IPS-20b (cell line): Measurements from ENCODE around the gene GNAO1.

Source experiments
- H3K27ac ChIP-seq: one replicate; pipeline ENCODE4 v1.5.1; 2013; ENCODE audit warnings: low read length
- H3K27me3 ChIP-seq: 2 replicates; pipeline ENCODE4 v1.6.1; 2013; ENCODE audit warnings: mild to moderate bottlenecking, low read length, inconsistent platforms; ENCODE audit not compliant: insufficient read depth
- H3K36me3 ChIP-seq: 2 replicates; pipeline ENCODE4 v1.6.1; 2013; ENCODE audit warnings: low read depth, mild to moderate bottlenecking, inconsistent platforms, low read length, moderate library complexity; ENCODE audit not compliant: insufficient read depth
- H3K4me1 ChIP-seq: 2 replicates; pipeline ENCODE4 v1.6.1; 2013; ENCODE audit warnings: mild to moderate bottlenecking, control low read depth, inconsistent platforms, low read length, moderate library complexity; ENCODE audit not compliant: insufficient read depth
- H3K4me3 ChIP-seq: 2 replicates; pipeline ENCODE4 v1.5.1; 2013; ENCODE audit warnings: mild to moderate bottlenecking, low read length, inconsistent platforms
- H3K9ac ChIP-seq: 2 replicates; pipeline ENCODE4 v1.6.1; 2013; ENCODE audit warnings: low read depth, mild to moderate bottlenecking, inconsistent platforms, low read length, moderate library complexity
- H3K9me3 ChIP-seq: 2 replicates; pipeline ENCODE4 v1.6.1; 2013; ENCODE audit warnings: mild to moderate bottlenecking, low read depth, low read length, inconsistent platforms; ENCODE audit not compliant: insufficient read depth

The GNAO1 gene

GRCh38 chr16:56281249-56281805 lies 90.0 kb downstream of the GNAO1 start:
- Histone ChIP-seq H3K36me3 (no peaks in the 10 kb centered on the region; the same call in 1 of the 2 replicates), H3K4me3 (peak overlapping the region; percentile 60), H3K4me1 (peaks cover 40% of the 10 kb centered on the region), H3K9me3 (no peaks in the 10 kb centered on the region), H3K27me3 (no peaks in the 10 kb centered on the region), H3K27ac (peak overlapping the region; percentile 77), H3K9ac (peak overlapping the region; percentile 59; the same call in 1 of the 2 replicates)

GRCh38 chr16:56282451-56282850 lies 91.2 kb downstream of the GNAO1 start:
- peak overlapping the region; percentile 60 for H3K4me3 ChIP-seq
- H3K4me1 ChIP-seq: peaks cover 33% of the 10 kb centered on the region
- H3K9ac ChIP-seq: peak overlapping the region; percentile 59; the same call in 1 of the 2 replicates
- no peaks in the 10 kb centered on the region; the same call in 1 of the 2 replicates for H3K36me3 ChIP-seq
- no peaks in the 10 kb centered on the region for H3K27me3 ChIP-seq
- H3K27ac ChIP-seq: peak overlapping the region; percentile 77
- H3K9me3 ChIP-seq: no peaks in the 10 kb centered on the region

GRCh38 chr16:56284521-56284920 lies 93.2 kb downstream of the GNAO1 start:
- no peaks in the 10 kb centered on the region for H3K9me3 ChIP-seq
- peaks cover 29% of the 10 kb centered on the region for H3K4me1 ChIP-seq
- no peak overlapping the region for H3K9ac ChIP-seq
- no peak overlapping the region for H3K4me3 ChIP-seq
- H3K27ac ChIP-seq: no peak overlapping the region
- H3K27me3 ChIP-seq: no peaks in the 10 kb centered on the region
- no peaks in the 10 kb centered on the region; the same call in 1 of the 2 replicates for H3K36me3 ChIP-seq

- H3K4me3 ChIP-seq: no peak overlapping the region
- H3K27ac ChIP-seq: no peak overlapping the region
- no peaks in the 10 kb centered on the region for H3K27me3 ChIP-seq
- no peaks in the 10 kb centered on the region for H3K36me3 ChIP-seq
- no peak overlapping the region for H3K9ac ChIP-seq
- peaks cover 22% of the 10 kb centered on the region for H3K4me1 ChIP-seq
- H3K9me3 ChIP-seq: no peaks in the 10 kb centered on the region
These were observed 95.5 kb downstream of the GNAO1 start for GRCh38 chr16:56286809-56287208.

GRCh38 chr16:56288019-56288418 lies 96.7 kb downstream of the GNAO1 start:
- Histone ChIP-seq H3K4me3 (no peak overlapping the region), H3K27me3 (no peaks in the 10 kb centered on the region), H3K36me3 (no peaks in the 10 kb centered on the region), H3K9ac (no peak overlapping the region), H3K27ac (no peak overlapping the region), H3K4me1 (peaks cover 10% of the 10 kb centered on the region; the same call in 1 of the 2 replicates), H3K9me3 (no peaks in the 10 kb centered on the region)

- H3K4me3 ChIP-seq: no peak overlapping the region
- H3K4me1 ChIP-seq: peaks cover 6% of the 10 kb centered on the region; the same call in 1 of the 2 replicates
- H3K36me3 ChIP-seq: no peaks in the 10 kb centered on the region
- no peak overlapping the region for H3K27ac ChIP-seq
- no peaks in the 10 kb centered on the region for H3K9me3 ChIP-seq
- H3K27me3 ChIP-seq: peaks cover 3% of the 10 kb centered on the region
- H3K9ac ChIP-seq: no peak overlapping the region
These were observed 98.1 kb downstream of the GNAO1 start for GRCh38 chr16:56289416-56289815.

GRCh38 chr16:56289862-56290261 lies 98.6 kb downstream of the GNAO1 start:
- Histone ChIP-seq H3K9me3 (no peaks in the 10 kb centered on the region), H3K4me1 (peaks cover 2% of the 10 kb centered on the region; the same call in 1 of the 2 replicates), H3K9ac (no peak overlapping the region), H3K36me3 (no peaks in the 10 kb centered on the region), H3K27me3 (peaks cover 8% of the 10 kb centered on the region), H3K27ac (no peak overlapping the region), H3K4me3 (no peak overlapping the region)

- Histone ChIP-seq H3K27ac (no peak overlapping the region), H3K36me3 (no peaks in the 10 kb centered on the region), H3K9ac (no peak overlapping the region), H3K9me3 (no peaks in the 10 kb centered on the region), H3K4me3 (no peak overlapping the region), H3K27me3 (peaks cover 36% of the 10 kb centered on the region), H3K4me1 (peaks cover 20% of the 10 kb centered on the region)
These were observed 102.7 kb downstream of the GNAO1 start for GRCh38 chr16:56294014-56294413.

- H3K4me3 ChIP-seq: no peak overlapping the region
- H3K9ac ChIP-seq: no peak overlapping the region
- peaks cover 36% of the 10 kb centered on the region for H3K27me3 ChIP-seq
- H3K9me3 ChIP-seq: no peaks in the 10 kb centered on the region
- no peak overlapping the region for H3K27ac ChIP-seq
- H3K36me3 ChIP-seq: no peaks in the 10 kb centered on the region
- peaks cover 20% of the 10 kb centered on the region for H3K4me1 ChIP-seq
These were observed 103.3 kb downstream of the GNAO1 start for GRCh38 chr16:56294579-56294978.

GRCh38 chr16:56295059-56295665 lies 103.9 kb downstream of the GNAO1 start:
- H3K27me3 ChIP-seq: peaks cover 36% of the 10 kb centered on the region
- H3K4me3 ChIP-seq: no peak overlapping the region
- H3K36me3 ChIP-seq: no peaks in the 10 kb centered on the region
- H3K4me1 ChIP-seq: peaks cover 20% of the 10 kb centered on the region
- H3K9ac ChIP-seq: peak overlapping the region; percentile 5; the same call in 1 of the 2 replicates
- H3K9me3 ChIP-seq: no peaks in the 10 kb centered on the region
- H3K27ac ChIP-seq: no peak overlapping the region

- Histone ChIP-seq H3K27me3 (peaks cover 36% of the 10 kb centered on the region), H3K27ac (peak overlapping the region; percentile 23), H3K9ac (peak overlapping the region; percentile 5; the same call in 1 of the 2 replicates), H3K9me3 (no peaks in the 10 kb centered on the region), H3K36me3 (no peaks in the 10 kb centered on the region), H3K4me3 (peak overlapping the region; percentile 32; the same call in 1 of the 2 replicates), H3K4me1 (peaks cover 23% of the 10 kb centered on the region)
These were observed 104.6 kb downstream of the GNAO1 start for GRCh38 chr16:56295739-56296527.
